T-helper 22 cell (primary cell): ENCODE results near the gene FAM171A1.

Experiments used
- DNase-seq: peaks from one replicate; pipeline ENCODE4 v3.0.0-alpha.2; 2020; ENCODE audit warnings: low read depth

Gene FAM171A1

GRCh38 chr10:15168291-15168785 lies 202.8 kb downstream of the FAM171A1 start, which contains the start of gene NMT2:
TSS of gene NMT2 (minus strand) at chr10:15168693. CDS start at chr10:15168612, 81 bp downstream.
- no peak for DNase-seq

GRCh38 chr10:15167411-15168290 lies 203.4 kb downstream of the FAM171A1 start:
- peak; percentile 14 for DNase-seq

- DNase-seq: no peak
These were observed 204.8 kb downstream of the FAM171A1 start for GRCh38 chr10:15166325-15166724.

- no peak for DNase-seq
These were observed 207.7 kb downstream of the FAM171A1 start for GRCh38 chr10:15163253-15163828.
